H9 (cell line): ENCODE measurements around the gene CPSF4L. TPM values are rescaled to one million over a fixed set of nuclear protein-coding genes. Genes with fewer than 3 reads are reported as not detected.
A peak's percentile ranks its signal among the peaks of the same experiment; 100 is the strongest.

ENCODE experiments used
- DNase-seq: peaks from one replicate; pipeline ENCODE4 v3.0.0-alpha.2; 2017
- H2AFZ ChIP-seq: one replicate; pipeline ENCODE4 v1.6.1; 2013; ENCODE audit warnings: mild to moderate bottlenecking, low read length, control low read depth, moderate library complexity
- H2AK5ac ChIP-seq: 2 replicates; pipeline ENCODE4 v1.6.1; 2013; ENCODE audit warnings: low read length, control low read depth, mixed read lengths; ENCODE audit not compliant: insufficient read length
- H2BK120ac ChIP-seq: one replicate; pipeline ENCODE4 v1.6.1; 2013; ENCODE audit warnings: low read depth, mild to moderate bottlenecking, low read length, control low read depth, inconsistent platforms; ENCODE audit not compliant: poor library complexity, severe bottlenecking
- H2BK12ac ChIP-seq: 2 replicates; pipeline ENCODE4 v1.6.1; 2013; ENCODE audit warnings: low read length, control low read depth, mixed read lengths, low read depth; ENCODE audit not compliant: insufficient read length
- H2BK15ac ChIP-seq: 2 replicates; pipeline ENCODE4 v1.6.1; 2013; ENCODE audit warnings: low read depth, low read length, control low read depth
- H2BK20ac ChIP-seq: one replicate; pipeline ENCODE4 v1.6.1; 2013; ENCODE audit warnings: low read depth, mild to moderate bottlenecking, low read length, control low read depth, inconsistent platforms; ENCODE audit not compliant: poor library complexity, severe bottlenecking
- H2BK5ac ChIP-seq: 2 replicates; pipeline ENCODE4 v1.6.1; 2013; ENCODE audit warnings: low read length, control low read depth, mixed read lengths; ENCODE audit not compliant: insufficient read length
- H3K14ac ChIP-seq: 2 replicates; pipeline ENCODE4 v1.6.1; 2013; ENCODE audit warnings: low read length, control low read depth; ENCODE audit not compliant: insufficient read depth
- H3K18ac ChIP-seq: 2 replicates; pipeline ENCODE4 v1.6.1; 2013; ENCODE audit warnings: low read depth, mild to moderate bottlenecking, mixed read lengths, low read length, control low read depth; ENCODE audit not compliant: insufficient read length
- H3K23ac ChIP-seq: 2 replicates; pipeline ENCODE4 v1.6.1; 2013; ENCODE audit warnings: low read length, control low read depth, mixed read lengths, low read depth; ENCODE audit not compliant: insufficient read length
- H3K23me2 ChIP-seq: 2 replicates; pipeline ENCODE4 v1.6.1; 2013; ENCODE audit warnings: low read depth, mild to moderate bottlenecking, mixed read lengths, low read length, control low read depth; ENCODE audit not compliant: insufficient read length, poor library complexity, severe bottlenecking
- H3K27ac ChIP-seq: 2 replicates; pipeline ENCODE4 v1.5.1; 2013; ENCODE audit warnings: low read length, control low read depth, mixed read lengths, low read depth; ENCODE audit not compliant: insufficient read length
- H3K27me3 ChIP-seq: 2 replicates; pipeline ENCODE4 v1.6.1; 2013; ENCODE audit warnings: low read length, control low read depth, inconsistent platforms; ENCODE audit not compliant: insufficient read depth
- H3K4ac ChIP-seq: 2 replicates; pipeline ENCODE4 v1.6.1; 2013; ENCODE audit warnings: low read depth, mild to moderate bottlenecking, control low read depth, inconsistent platforms, low read length, moderate library complexity
- H3K4me1 ChIP-seq: 2 replicates; pipeline ENCODE4 v1.6.1; 2013; ENCODE audit warnings: low read length, control low read depth, inconsistent platforms; ENCODE audit not compliant: insufficient read depth
- H3K4me2 ChIP-seq: 2 replicates; pipeline ENCODE4 v1.6.1; 2013; ENCODE audit warnings: low read length, control low read depth, mixed read lengths; ENCODE audit not compliant: insufficient read length, insufficient read depth
- H3K56ac ChIP-seq: 2 replicates; pipeline ENCODE4 v1.6.1; 2013; ENCODE audit warnings: low read depth, mild to moderate bottlenecking, mixed read lengths, low read length, control low read depth; ENCODE audit not compliant: insufficient read length
- H3K79me1 ChIP-seq: 2 replicates; pipeline ENCODE4 v1.6.1; 2013; ENCODE audit warnings: low read depth, mild to moderate bottlenecking, moderate library complexity, low read length, control low read depth, inconsistent platforms; ENCODE audit not compliant: insufficient read depth, poor library complexity, severe bottlenecking
- H3K79me2 ChIP-seq: 2 replicates; pipeline ENCODE4 v1.6.1; 2013; ENCODE audit warnings: low read length, control low read depth, inconsistent platforms; ENCODE audit not compliant: insufficient read depth
- H3K9ac ChIP-seq: 2 replicates; pipeline ENCODE4 v1.6.1; 2013; ENCODE audit warnings: low read length, control low read depth, mixed read lengths; ENCODE audit not compliant: insufficient read length; ENCODE audit errors: extremely low read depth
- H3K9me3 ChIP-seq: one replicate; pipeline ENCODE4 v1.6.1; 2013; ENCODE audit warnings: low read depth, low read length, inconsistent platforms; ENCODE audit not compliant: control insufficient read depth
- H3T11ph ChIP-seq: one replicate; pipeline ENCODE4 v1.6.1; 2013; ENCODE audit warnings: mild to moderate bottlenecking, low read length, control low read depth, inconsistent platforms
- H4K20me1 ChIP-seq: one replicate; pipeline ENCODE4 v1.6.1; 2013; ENCODE audit not compliant: control insufficient read depth, insufficient read length, insufficient read depth
- H4K5ac ChIP-seq: 2 replicates; pipeline ENCODE4 v1.6.1; 2013; ENCODE audit warnings: low read depth, mild to moderate bottlenecking, mixed read lengths, low read length, control low read depth; ENCODE audit not compliant: insufficient read length
- H4K8ac ChIP-seq: replicated peaks from 2 replicates; pipeline ENCODE4 v1.6.1; 2013; ENCODE audit warnings: low read length, control low read depth, mixed read lengths, low read depth; ENCODE audit not compliant: insufficient read length
- H4K91ac ChIP-seq: 2 replicates; pipeline ENCODE4 v1.6.1; 2013; ENCODE audit warnings: low read depth, mild to moderate bottlenecking, moderate library complexity, mixed read lengths, low read length, control low read depth; ENCODE audit not compliant: insufficient read length
- H3K27ac Mint-ChIP-seq, 3 experiments: 2 replicates in 2 of 3; 3 replicates in 1 of 3; pipeline ENCODE4 v1.8.0; 2020 to 2021; ENCODE audit warnings: mixed read lengths in 3 of 3, mild to moderate bottlenecking in 1 of 3, moderate library complexity in 1 of 3
- H3K27me3 Mint-ChIP-seq: 2 replicates; pipeline ENCODE4 v1.8.0; 2021; ENCODE audit warnings: low read depth, mild to moderate bottlenecking, moderate library complexity, mixed read lengths
- H3K36me3 Mint-ChIP-seq, 3 experiments: 2 replicates in 2 of 3; 3 replicates in 1 of 3; pipeline ENCODE4 v1.8.0; 2020 to 2021; ENCODE audit warnings: low read depth in 3 of 3, mixed read lengths in 3 of 3; ENCODE audit not compliant: insufficient read depth in 1 of 3
- H3K4me1 Mint-ChIP-seq, 2 experiments: 2 replicates each; pipeline ENCODE4 v1.8.0; 2020; ENCODE audit warnings: mixed read lengths in 2 of 2
- H3K4me3 Mint-ChIP-seq, 2 experiments: 2 replicates in 1 of 2; 3 replicates in 1 of 2; pipeline ENCODE4 v1.8.0; 2020 to 2021; ENCODE audit warnings: mild to moderate bottlenecking in 2 of 2, mixed read lengths in 2 of 2, moderate library complexity in 1 of 2
- H3K9me3 Mint-ChIP-seq, 2 experiments: 2 replicates in 1 of 2; 3 replicates in 1 of 2; pipeline ENCODE4 v1.8.0; 2020; ENCODE audit warnings: mild to moderate bottlenecking in 2 of 2, mixed read lengths in 2 of 2, moderate library complexity in 1 of 2
- CTCF ChIP-seq: fragments of 200-600 bp; sonication (generic); conservative IDR thresholded peaks from 3 replicates; pipeline ENCODE4 v1.8.0; 2021; ENCODE audit warnings: antibody characterized with exemption, mild to moderate bottlenecking
- WGBS: extraction: QIAGEN DNeasy Blood & Tissue Kit; methylation state at CpG from one replicate; pipeline ENCODE4 v1.1.7; 2013; ENCODE audit warnings: missing lambda C conversion rate, low lambda C conversion rate, mixed read lengths; ENCODE audit not compliant: insufficient read length; ENCODE audit errors: extremely low coverage; 5-methylcytosine and 5-hydroxymethylcytosine counted together
- total RNA-seq: library from RNA; stranded (reverse); gene quantifications from 2 replicates; pipeline ENCODE4 v1.2.1, GENCODE V29; 2021

The CPSF4L gene
- total RNA-seq, 1 experiment from 2014 or later: not detected

- H3K23me2 ChIP-seq: no peaks in the 10 kb centered on the region
- peaks cover 8 to 9% of the 10 kb centered on the region in 2 experiments for H3K4me1 Mint-ChIP-seq
- no peaks in the 10 kb centered on the region; the same call in 1 of the 2 replicates for H3K27me3 Mint-ChIP-seq
- no peak overlapping the region for H2AFZ ChIP-seq
- no peaks in the 10 kb centered on the region for H3K9me3 Mint-ChIP-seq
- no peak overlapping the region for H3K23ac ChIP-seq
- H4K5ac ChIP-seq: no peak overlapping the region
- no peak overlapping the region for H3K4ac ChIP-seq
- H2AK5ac ChIP-seq: no peak overlapping the region
- H3K4me2 ChIP-seq: no peak overlapping the region
- H3K79me1 ChIP-seq: no peaks in the 10 kb centered on the region
- H3K18ac ChIP-seq: no peak overlapping the region
- H3K79me2 ChIP-seq: no peaks in the 10 kb centered on the region
- H3K4me3 Mint-ChIP-seq: no peak overlapping the region
- H4K20me1 ChIP-seq: peaks cover 2% of the 10 kb centered on the region
- H4K91ac ChIP-seq: no peak overlapping the region
- H2BK120ac ChIP-seq: no peak overlapping the region
- peak overlapping the region in 2 of 3 experiments; percentile 18 to 68; a peak in 2 of 7 replicates for H3K27ac Mint-ChIP-seq
- no peak for DNase-seq
- H3K27ac ChIP-seq: no peak overlapping the region
- H3K36me3 Mint-ChIP-seq: no peaks in the 10 kb centered on the region; a peak in 1 of 7 replicates
- H4K8ac ChIP-seq: no peak overlapping the region
- no peak overlapping the region for H2BK15ac ChIP-seq
- WGBS: no CpG with 5 or more reads among the region's 9 CpGs
- H3K4me1 ChIP-seq: no peaks in the 10 kb centered on the region; the same call in 1 of the 2 replicates
- H2BK12ac ChIP-seq: no peak overlapping the region
- no peak for TF ChIP-seq CTCF
- H3K9me3 ChIP-seq: no peaks in the 10 kb centered on the region
- no peak overlapping the region for H2BK20ac ChIP-seq
- no peak overlapping the region for H3K9ac ChIP-seq
- H2BK5ac ChIP-seq: no peak overlapping the region
- H3K56ac ChIP-seq: no peak overlapping the region
- no peaks in the 10 kb centered on the region for H3K27me3 ChIP-seq
- no peak overlapping the region for H3T11ph ChIP-seq
- H3K14ac ChIP-seq: no peak overlapping the region; the same call in 1 of the 2 replicates
Observed at GRCh38 chr17:73271072-73271471, 9.4 kb upstream of the CPSF4L start.
